Tibial artery (tissue), 4 donors: ENCODE data around the gene CCSER1.

Source experiments
- DNase-seq, 2 donors: peaks; one replicate each; pipeline ENCODE4 v3.0.0-alpha.2; 2019
- H3K27ac ChIP-seq, 2 donors: fragments of 200-600 bp; sonication (generic) in 1 of 2; 1 replicate in 1 of 2; 2 replicates in 1 of 2; pipeline ENCODE4 v1.5.1; 2018 to 2019; ENCODE audit warnings: mild to moderate bottlenecking in 1 of 2
- H3K27me3 ChIP-seq, 2 donors: fragments of 200-600 bp; sonication (generic) in 1 of 2; one replicate each; pipeline versions ENCODE4 v1.5.1 to v1.6.0; 2016 to 2019
- H3K36me3 ChIP-seq, 3 donors: fragments of 200-600 bp; sonication (generic) in 2 of 3; one replicate each; pipeline ENCODE4 v1.5.1; 2016 to 2019; ENCODE audit warnings: mild to moderate bottlenecking in 2 of 3
- H3K4me1 ChIP-seq, 4 donors: fragments of 200-600 bp; sonication (generic) in 2 of 4; 1 replicate in 3 of 4; 2 replicates in 1 of 4; pipeline ENCODE4 v1.5.1; 2016 to 2019
- H3K4me3 ChIP-seq, 2 donors: fragments of 200-600 bp; sonication (generic) in 1 of 2; 1 replicate in 1 of 2; 2 replicates in 1 of 2; pipeline ENCODE4 v1.5.1; 2018 to 2019; ENCODE audit warnings: mild to moderate bottlenecking in 2 of 2
- H3K9me3 ChIP-seq, 3 donors: fragments of 200-600 bp; sonication (generic) in 1 of 3; one replicate each; pipeline ENCODE4 v1.5.1; 2016 to 2019
- CTCF ChIP-seq, 2 experiments: fragments of 200-600 bp in 1 of 2; fragments of 450-650 bp in 1 of 2; IDR thresholded peaks; one replicate each; pipeline ENCODE4 v1.5.1; 2017 to 2019; ENCODE audit warnings: antibody characterized with exemption in 2 of 2, mild to moderate bottlenecking in 1 of 2, moderate library complexity in 1 of 2
- intact Hi-C: fragments of 100-400 bp; cut with DNase I; formaldehyde crosslinking; loops from one replicate; pipeline ENCODE4 v1.15.0; 2023; ENCODE audit warnings: low total_unique reads

CCSER1 gene

GRCh38 chr4:90536408-90536807 lies 409.2 kb downstream of the CCSER1 start:
- DNase-seq, result no peak
- no peak for TF ChIP-seq CTCF (IDR thresholded peaks at IDR 0.05)
- Histone ChIP-seq H3K27me3 (no peaks in the 10 kb centered on the region), H3K27ac (no peak overlapping the region), H3K4me3 (no peak overlapping the region), H3K4me1 (no peaks in the 10 kb centered on the region), H3K36me3 (no peaks in the 10 kb centered on the region), H3K9me3 (no peaks in the 10 kb centered on the region)
- intact Hi-C loops, result no loop called here

- Histone ChIP-seq H3K4me3 (no peak overlapping the region), H3K4me1 (no peaks in the 10 kb centered on the region), H3K27ac (no peak overlapping the region), H3K9me3 (no peaks in the 10 kb centered on the region), H3K36me3 (no peaks in the 10 kb centered on the region), H3K27me3 (no peaks in the 10 kb centered on the region)
- DNase-seq, result no peak
- intact Hi-C loops, result no loop called here
- TF ChIP-seq CTCF (IDR thresholded peaks at IDR 0.05), result no peak
These were observed 410.3 kb downstream of the CCSER1 start for GRCh38 chr4:90537491-90537890.

- no peak for DNase-seq
- Histone ChIP-seq H3K27me3 (no peaks in the 10 kb centered on the region), H3K27ac (no peak overlapping the region), H3K4me3 (no peak overlapping the region), H3K4me1 (no peaks in the 10 kb centered on the region), H3K36me3 (no peaks in the 10 kb centered on the region), H3K9me3 (no peaks in the 10 kb centered on the region)
- intact Hi-C loops, result no loop called here
- no peak for TF ChIP-seq CTCF (IDR thresholded peaks at IDR 0.05)
These were observed 413.3 kb downstream of the CCSER1 start for GRCh38 chr4:90540536-90540935.

GRCh38 chr4:90542216-90542615 lies 415.0 kb downstream of the CCSER1 start:
- no peaks in the 10 kb centered on the region for H3K4me1 ChIP-seq
- intact Hi-C loops, result no loop called here
- H3K27me3 ChIP-seq, result no peaks in the 10 kb centered on the region
- H3K36me3 ChIP-seq, result no peaks in the 10 kb centered on the region
- no peak for DNase-seq
- no peak for TF ChIP-seq CTCF (IDR thresholded peaks at IDR 0.05)
- H3K27ac ChIP-seq, result no peak overlapping the region
- no peak overlapping the region for H3K4me3 ChIP-seq
- no peaks in the 10 kb centered on the region for H3K9me3 ChIP-seq

- TF ChIP-seq CTCF (IDR thresholded peaks at IDR 0.05), result no peak
- Histone ChIP-seq H3K27me3 (no peaks in the 10 kb centered on the region), H3K4me1 (no peaks in the 10 kb centered on the region), H3K9me3 (no peaks in the 10 kb centered on the region), H3K36me3 (no peaks in the 10 kb centered on the region), H3K27ac (no peak overlapping the region), H3K4me3 (no peak overlapping the region)
- DNase-seq, result no peak
- intact Hi-C loops, result no loop called here
These were observed 416.4 kb downstream of the CCSER1 start for GRCh38 chr4:90543419-90544170.
